Loucy (cell line): ENCODE measurements around the gene ATRIP.

Experiments used
- H2AFZ ChIP-seq: fragments of 200-600 bp; sonication (generic); 2 replicates; pipeline ENCODE4 v1.6.0; 2016; ENCODE audit warnings: antibody characterized with exemption, mild to moderate bottlenecking, low read length, moderate library complexity
- H3F3A ChIP-seq: fragments of 200-600 bp; 2 replicates; pipeline ENCODE4 v1.6.0; 2016; ENCODE audit warnings: antibody characterized with exemption, low read depth, mild to moderate bottlenecking
- H3K27me3 ChIP-seq: fragments of 200-600 bp; sonication (generic); 2 replicates; pipeline ENCODE4 v1.6.1; 2014; ENCODE audit warnings: low read length, mild to moderate bottlenecking; ENCODE audit not compliant: insufficient read depth, poor library complexity, severe bottlenecking
- H3K36me3 ChIP-seq: fragments of 200-600 bp; sonication (generic); 2 replicates; pipeline ENCODE4 v1.6.1; 2016; ENCODE audit warnings: low read length; ENCODE audit not compliant: insufficient read depth
- H3K4me1 ChIP-seq: fragments of 200-600 bp; sonication (generic); 2 replicates; pipeline ENCODE4 v1.5.1; 2014; ENCODE audit warnings: low read length, mild to moderate bottlenecking; ENCODE audit not compliant: insufficient read depth, poor library complexity, severe bottlenecking
- H3K4me2 ChIP-seq: fragments of 200-600 bp; sonication (generic); 2 replicates; pipeline ENCODE4 v1.6.0; 2014; ENCODE audit warnings: antibody characterized with exemption, low read length, low read depth, mild to moderate bottlenecking; ENCODE audit not compliant: poor library complexity, severe bottlenecking
- H3K4me3 ChIP-seq: fragments of 200-600 bp; sonication (generic); 2 replicates; pipeline ENCODE4 v1.5.1; 2014; ENCODE audit warnings: low read length, mild to moderate bottlenecking, mixed read lengths; ENCODE audit not compliant: poor library complexity, severe bottlenecking
- H3K79me2 ChIP-seq: fragments of 200-600 bp; sonication (generic); 2 replicates; pipeline ENCODE4 v1.6.1; 2014; ENCODE audit warnings: low read length; ENCODE audit not compliant: insufficient read depth
- H3K9ac ChIP-seq: fragments of 200-600 bp; sonication (generic); 2 replicates; pipeline ENCODE4 v1.6.0; 2014; ENCODE audit warnings: mild to moderate bottlenecking, low read depth, low read length, moderate library complexity; ENCODE audit not compliant: poor library complexity, severe bottlenecking
- H3K9me2 ChIP-seq: fragments of 200-600 bp; sonication (generic); replicated peaks from 2 replicates; pipeline ENCODE4 v1.6.1; 2016; ENCODE audit warnings: low read depth, low read length, mixed read lengths
- H3K9me3 ChIP-seq: fragments of 200-600 bp; sonication (generic); 2 replicates; pipeline ENCODE4 v1.6.1; 2014; ENCODE audit warnings: mild to moderate bottlenecking, antibody characterized with exemption, low read length, low read depth; ENCODE audit not compliant: insufficient read depth
- H4K20me1 ChIP-seq: fragments of 200-600 bp; sonication (generic); 2 replicates; pipeline ENCODE4 v1.6.0; 2014; ENCODE audit warnings: antibody characterized with exemption, low read length, mild to moderate bottlenecking; ENCODE audit not compliant: insufficient read depth, poor library complexity, severe bottlenecking
- CTCF ChIP-seq: fragments of 200-600 bp; sonication (generic); conservative IDR thresholded peaks from 2 replicates; pipeline ENCODE4 v1.5.1; 2014; ENCODE audit warnings: mild to moderate bottlenecking, antibody characterized with exemption, low read length
- EZH2phosphoT487 ChIP-seq: fragments of 200-600 bp; IDR thresholded peaks from 2 replicates; pipeline ENCODE4 v1.6.1; 2018; ENCODE audit warnings: antibody characterized with exemption, mild to moderate bottlenecking, moderate library complexity, borderline replicate concordance

ATRIP gene

GRCh38 chr3:48465237-48465530, 18.6 kb downstream of the ATRIP start:
- H3K9ac ChIP-seq, result peak overlapping the region; percentile 88
- TF ChIP-seq EZH2phosphoT487, result no peak
- TF ChIP-seq CTCF, result no peak

GRCh38 chr3:48465531-48466378, 19.2 kb downstream of the ATRIP start:
- peak overlapping the region; percentile 87 for H3K4me3 ChIP-seq
- peak overlapping the region; percentile 92 for H3K4me2 ChIP-seq
- peak overlapping the region; percentile 75 for H2AFZ ChIP-seq
- H3K36me3 ChIP-seq, result peaks cover 13% of the 10 kb centered on the region; the same call in 1 of the 2 replicates
- peaks cover 41% of the 10 kb centered on the region for H3K4me1 ChIP-seq
- TF ChIP-seq CTCF, result peak; percentile 67
- TF ChIP-seq EZH2phosphoT487, result no peak
- no peaks in the 10 kb centered on the region for H3F3A ChIP-seq
- H3K9ac ChIP-seq, result peak overlapping the region; percentile 88
- no peaks in the 10 kb centered on the region for H3K9me2 ChIP-seq
- no peaks in the 10 kb centered on the region for H3K27me3 ChIP-seq
- no peaks in the 10 kb centered on the region for H3K9me3 ChIP-seq
- peaks cover 16% of the 10 kb centered on the region for H4K20me1 ChIP-seq
- H3K79me2 ChIP-seq, result peaks cover 47% of the 10 kb centered on the region

More at GRCh38 chr3:48465237-48465530, 18.6 kb downstream of the ATRIP start:
- peak overlapping the region; percentile 92 for H3K4me2 ChIP-seq
- peaks cover 41% of the 10 kb centered on the region for H3K79me2 ChIP-seq
- no peaks in the 10 kb centered on the region for H3F3A ChIP-seq
- no peak overlapping the region for H2AFZ ChIP-seq
- peaks cover 14% of the 10 kb centered on the region for H4K20me1 ChIP-seq
- peaks cover 18% of the 10 kb centered on the region; the same call in 1 of the 2 replicates for H3K36me3 ChIP-seq
- peaks cover 36% of the 10 kb centered on the region for H3K4me1 ChIP-seq
- no peak overlapping the region for H3K4me3 ChIP-seq
- H3K27me3 ChIP-seq, result no peaks in the 10 kb centered on the region
- H3K9me3 ChIP-seq, result no peaks in the 10 kb centered on the region
- no peaks in the 10 kb centered on the region for H3K9me2 ChIP-seq

- peak overlapping the region; percentile 88 for H3K9ac ChIP-seq
- H3K36me3 ChIP-seq, result peaks cover 9% of the 10 kb centered on the region; the same call in 1 of the 2 replicates
- H3F3A ChIP-seq, result no peaks in the 10 kb centered on the region
- TF ChIP-seq EZH2phosphoT487 (no peak), CTCF (no peak)
- H4K20me1 ChIP-seq, result peaks cover 16% of the 10 kb centered on the region
- H2AFZ ChIP-seq, result peak overlapping the region; percentile 75
- peaks cover 44% of the 10 kb centered on the region for H3K4me1 ChIP-seq
- no peaks in the 10 kb centered on the region for H3K9me3 ChIP-seq
- peaks cover 55% of the 10 kb centered on the region for H3K79me2 ChIP-seq
- no peaks in the 10 kb centered on the region for H3K9me2 ChIP-seq
- H3K27me3 ChIP-seq, result no peaks in the 10 kb centered on the region
- H3K4me3 ChIP-seq, result peak overlapping the region; percentile 87
- peak overlapping the region; percentile 92 for H3K4me2 ChIP-seq
These were observed 20.0 kb downstream of the ATRIP start for GRCh38 chr3:48466386-48467109.
